Regular cardiac myocyte (primary cell): ENCODE data around the gene NSUN4. TPM values are rescaled to one million over a fixed set of nuclear protein-coding genes. Genes with fewer than 3 reads are reported as not detected.

Experiments
- total RNA-seq: library from RNA; depleted of rRNA; stranded (reverse); fragments of >200 nt; gene quantifications from 2 replicates; pipeline ENCODE4 v1.2.3, GENCODE V29; 2014

NSUN4 gene
- 12.4 and 19.2 TPM in 2 replicates for total RNA-seq

GRCh38 chr1:46340404-46341221 is at the start of gene NSUN4:
TSS of gene NSUN4 (plus strand) at chr1:46340807. CDS start at chr1:46340827, 20 bp downstream.

GRCh38 chr1:46303038-46303871 is 37.4 kb upstream of the NSUN4 start, which contains the start of the genes LRRC41 and UQCRH:
TSS of gene LRRC41 (minus strand) at chr1:46303616. CDS start at chr1:46303322, 294 bp downstream.
TSS of gene UQCRH (plus strand) at chr1:46303698. CDS start at chr1:46303767, 69 bp downstream.

GRCh38 chr1:46394108-46394871 is 53.7 kb downstream of the NSUN4 start, which contains the start of gene FAAH:
TSS of gene FAAH (plus strand) at chr1:46394317. CDS start at chr1:46394349, 32 bp downstream.

Other genes with a start within 250 kb of the NSUN4 start
- 4.5 and 5.0 TPM in 2 replicates for gene PIK3R3, start 208.2 kb upstream of the NSUN4 start, total RNA-seq
- gene TSPAN1, start 165.7 kb upstream of the NSUN4 start, total RNA-seq = 0.56 and 0.58 TPM in 2 replicates
- not detected in 2 replicates for gene P3R3URF, start 164.3 kb upstream of the NSUN4 start, total RNA-seq
- gene POMGNT1, start 142.4 kb upstream of the NSUN4 start, total RNA-seq = 48.5 and 80.7 TPM in 2 replicates
- gene LURAP1, start 137.5 kb upstream of the NSUN4 start, total RNA-seq = 3.3 and 3.9 TPM in 2 replicates
- 1.4 and 5.6 TPM in 2 replicates for gene RAD54L, start 93.0 kb upstream of the NSUN4 start, total RNA-seq
- gene LRRC41, start 37.2 kb upstream of the NSUN4 start, total RNA-seq = 89.5 and 103 TPM in 2 replicates
- 491 and 703 TPM in 2 replicates for gene UQCRH, start 37.1 kb upstream of the NSUN4 start, total RNA-seq
- 2.0 and 3.5 TPM in 2 replicates for gene FAAH, start 53.5 kb downstream of the NSUN4 start, total RNA-seq
- not detected in 2 replicates for gene DMBX1, start 149.0 kb downstream of the NSUN4 start, total RNA-seq
- not detected in 2 replicates for gene KNCN, start 210.8 kb downstream of the NSUN4 start, total RNA-seq